Measurements from ENCODE around the gene CALHM3.

The CALHM3 gene

DNA sequence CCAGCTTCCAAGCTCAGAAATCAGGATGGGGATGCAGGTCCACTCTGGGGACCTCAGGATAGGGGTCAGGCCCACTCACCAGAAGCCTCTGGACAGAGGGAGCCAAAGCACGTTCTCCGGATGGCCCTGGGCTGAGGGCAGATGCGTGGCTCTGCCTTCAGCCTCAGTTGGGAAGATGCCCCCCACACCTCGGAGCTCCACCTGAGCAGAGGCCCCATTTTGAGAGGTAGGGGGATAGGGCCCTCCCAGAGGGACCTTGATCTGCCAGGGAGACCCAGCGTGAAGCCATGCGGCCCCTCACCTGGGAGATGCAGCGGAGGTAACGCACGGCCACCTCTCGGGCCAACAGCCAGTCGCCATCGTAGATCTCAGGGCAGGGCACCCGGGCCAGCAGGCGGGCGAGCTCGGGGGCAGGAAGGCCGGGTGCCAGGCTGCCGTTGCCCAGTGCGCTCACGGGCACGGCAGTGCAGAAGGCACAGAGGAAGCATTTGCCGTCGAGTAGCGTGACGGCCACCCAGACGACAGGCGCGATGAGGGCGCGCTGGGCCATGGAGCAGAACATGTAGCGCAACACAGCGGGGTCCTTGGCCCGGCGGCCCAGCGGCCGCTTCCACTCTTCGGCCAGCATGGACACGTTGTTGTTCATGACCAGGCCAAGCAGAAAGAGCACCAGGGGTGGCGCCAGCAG is 21.0 kb downstream of the CALHM3 start:
- TF ChIP-seq, protein P1, sequence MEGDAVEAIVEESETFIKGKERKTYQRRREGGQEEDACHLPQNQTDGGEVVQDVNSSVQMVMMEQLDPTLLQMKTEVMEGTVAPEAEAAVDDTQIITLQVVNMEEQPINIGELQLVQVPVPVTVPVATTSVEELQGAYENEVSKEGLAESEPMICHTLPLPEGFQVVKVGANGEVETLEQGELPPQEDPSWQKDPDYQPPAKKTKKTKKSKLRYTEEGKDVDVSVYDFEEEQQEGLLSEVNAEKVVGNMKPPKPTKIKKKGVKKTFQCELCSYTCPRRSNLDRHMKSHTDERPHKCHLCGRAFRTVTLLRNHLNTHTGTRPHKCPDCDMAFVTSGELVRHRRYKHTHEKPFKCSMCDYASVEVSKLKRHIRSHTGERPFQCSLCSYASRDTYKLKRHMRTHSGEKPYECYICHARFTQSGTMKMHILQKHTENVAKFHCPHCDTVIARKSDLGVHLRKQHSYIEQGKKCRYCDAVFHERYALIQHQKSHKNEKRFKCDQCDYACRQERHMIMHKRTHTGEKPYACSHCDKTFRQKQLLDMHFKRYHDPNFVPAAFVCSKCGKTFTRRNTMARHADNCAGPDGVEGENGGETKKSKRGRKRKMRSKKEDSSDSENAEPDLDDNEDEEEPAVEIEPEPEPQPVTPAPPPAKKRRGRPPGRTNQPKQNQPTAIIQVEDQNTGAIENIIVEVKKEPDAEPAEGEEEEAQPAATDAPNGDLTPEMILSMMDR (IDR thresholded peaks at IDR 0.05; ENCODE audit: low read depth, low read length): no peak

DNA sequence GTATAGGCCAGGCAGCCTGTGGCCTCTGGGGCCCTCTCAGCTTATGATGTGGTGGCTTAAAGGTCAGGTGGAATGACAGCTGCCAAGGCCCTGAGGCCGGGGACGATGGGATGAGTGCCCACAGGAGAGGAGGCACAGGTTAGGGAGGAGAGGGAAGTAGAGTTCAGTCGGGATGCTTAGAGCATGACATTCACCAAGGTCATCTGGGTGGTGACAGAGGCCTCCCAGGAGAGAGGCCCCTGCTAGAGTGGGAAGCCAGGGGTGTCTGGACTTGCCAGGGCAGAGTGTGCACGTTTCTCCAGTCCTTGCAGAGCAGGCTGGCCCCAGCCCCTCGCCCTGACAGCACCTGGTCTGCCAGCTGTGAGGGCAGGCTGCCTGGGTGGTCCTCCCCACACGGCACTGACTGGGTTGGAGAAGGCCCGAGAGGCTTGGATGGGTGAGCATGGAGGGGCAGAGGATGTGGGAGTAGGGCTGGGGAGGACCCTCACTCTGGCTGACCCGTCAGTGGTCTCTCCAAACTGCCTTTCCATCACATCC is 21.8 kb downstream of the CALHM3 start:
- TF ChIP-seq, protein P1 (IDR thresholded peaks at IDR 0.05; ENCODE audit: low read depth, low read length): no peak
- no peak for DNase-seq (ENCODE audit: extremely low read depth, low read depth)

More for the DNA sequence above, 21.0 kb downstream of the CALHM3 start:
- no peak for DNase-seq (ENCODE audit: extremely low read depth, low read depth)

DNA sequence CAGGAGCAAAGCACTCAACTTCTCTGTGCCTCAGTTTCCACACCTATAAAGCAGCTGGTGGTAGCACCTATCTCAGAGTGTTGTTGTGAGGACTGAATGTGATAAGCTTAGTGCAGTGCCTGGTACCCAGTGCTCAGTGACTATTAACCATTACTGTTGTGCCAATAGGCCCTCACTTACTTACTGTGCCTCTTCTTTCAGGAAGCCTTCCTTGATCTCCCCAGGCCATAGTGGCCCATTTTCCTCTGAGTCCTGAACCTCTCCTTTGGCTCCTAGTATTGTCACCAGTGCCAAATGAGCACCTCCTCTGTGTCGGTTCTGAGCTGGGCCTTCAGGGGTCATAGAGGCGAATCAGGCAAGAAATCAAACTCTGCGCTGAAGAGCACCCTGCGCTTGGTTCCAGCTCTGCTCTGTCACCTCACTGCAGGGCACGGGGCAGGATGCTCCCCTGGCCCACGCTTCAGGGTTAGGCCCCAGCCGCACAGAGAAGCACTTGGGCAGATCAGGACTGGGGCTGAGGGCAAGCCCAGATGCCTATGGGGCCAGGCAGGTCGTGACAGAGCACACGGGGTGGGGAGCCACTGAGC is 22.9 kb downstream of the CALHM3 start:
- DNase-seq (ENCODE audit: extremely low read depth, low read depth): no peak
- TF ChIP-seq, protein P1 (IDR thresholded peaks at IDR 0.05; ENCODE audit: low read depth, low read length): no peak

DNA sequence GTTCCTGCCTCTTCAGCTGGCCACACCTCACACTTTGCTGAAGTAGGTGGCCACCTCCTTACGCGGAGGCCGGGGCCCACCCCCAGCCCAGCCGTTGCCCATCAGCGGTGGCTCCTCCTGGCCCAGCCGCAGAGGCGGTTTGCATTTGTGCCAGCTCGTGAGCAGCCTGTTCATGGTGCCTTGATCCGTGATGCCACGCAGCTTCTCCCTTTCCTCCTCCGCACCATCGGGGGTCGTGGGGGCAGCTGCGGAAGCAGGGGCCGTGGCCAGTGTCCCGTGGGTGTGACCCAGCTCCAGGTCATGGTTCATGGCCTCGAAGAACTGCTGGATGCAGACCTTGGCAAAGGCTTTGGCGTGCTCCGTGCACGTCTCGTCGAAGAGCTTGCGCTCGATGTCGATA is 23.8 kb downstream of the CALHM3 start:
- no peak for DNase-seq (ENCODE audit: extremely low read depth, low read depth)
- TF ChIP-seq, protein P1 (IDR thresholded peaks at IDR 0.05; ENCODE audit: low read depth, low read length): no peak

DNA sequence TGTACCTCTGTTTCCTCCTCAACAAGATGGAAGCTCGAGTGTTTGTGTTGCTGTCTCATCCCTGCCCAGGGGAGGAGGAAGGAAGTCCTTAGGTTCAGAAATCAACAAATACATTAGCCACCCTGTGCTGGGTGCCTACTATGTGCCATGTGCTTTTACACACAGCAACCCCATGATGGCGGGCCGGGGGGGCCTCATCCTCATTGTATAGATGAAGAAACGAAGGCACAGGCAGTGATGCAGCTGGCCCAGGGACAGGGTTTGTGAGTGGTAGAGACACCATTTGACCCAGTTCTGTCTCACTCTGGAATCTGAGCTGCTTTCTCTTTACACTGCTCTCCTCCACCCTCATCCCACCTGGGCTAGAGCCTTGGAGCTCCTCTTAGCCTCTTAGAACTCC is 25.0 kb downstream of the CALHM3 start:
- DNase-seq (ENCODE audit: extremely low read depth, low read depth): no peak
- TF ChIP-seq, protein P1 (IDR thresholded peaks at IDR 0.05; ENCODE audit: low read depth, low read length): no peak

DNA sequence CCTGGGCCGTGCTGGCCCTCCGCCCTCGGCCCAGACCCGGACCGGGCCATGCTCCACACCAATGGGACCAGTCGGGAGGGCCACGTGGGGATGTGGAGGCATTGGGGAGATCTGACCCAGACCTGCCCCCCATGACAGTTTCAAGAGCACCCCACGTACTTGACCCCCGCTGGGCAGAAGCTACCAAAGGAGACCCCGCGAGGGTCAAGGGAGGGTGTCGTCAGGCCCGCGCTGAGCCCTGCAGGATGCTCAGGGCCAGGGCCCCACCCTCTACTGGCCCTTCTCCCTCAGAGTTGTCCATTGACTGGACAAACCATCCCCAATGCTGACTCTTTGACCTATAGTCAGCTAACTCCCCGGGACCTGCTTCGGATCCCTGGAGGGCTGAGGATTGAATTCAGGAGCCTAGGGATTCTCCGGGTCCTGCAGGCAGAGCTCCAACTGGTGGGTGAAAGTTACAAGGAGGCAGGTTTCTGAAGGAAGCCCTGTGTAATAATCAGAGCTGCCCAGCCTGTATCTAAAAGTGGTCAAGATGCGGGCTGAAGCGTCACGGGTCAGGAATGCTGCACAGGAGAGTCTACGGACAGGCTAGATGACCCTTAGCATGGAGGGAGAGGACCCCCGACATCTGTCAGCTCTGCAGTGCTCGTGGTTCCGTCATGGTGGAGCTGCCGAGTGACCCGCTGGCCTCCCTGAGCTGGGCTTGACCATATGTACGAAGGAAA is 26.4 kb downstream of the CALHM3 start:
- TF ChIP-seq, protein P1 (IDR thresholded peaks at IDR 0.05; ENCODE audit: low read depth, low read length): no peak
- no peak for DNase-seq (ENCODE audit: extremely low read depth, low read depth)

Measured in AG09319 (cell line).